NCI-H1417 (cell line): Measurements from ENCODE around the gene ANKRD13A.
"Not testable (repeated sequence)": the region's sequence is repeated elsewhere in the genome, so short reads cannot be mapped to it uniquely, and the experiment has no call there.

Experiments used
- DNase-seq, 3 experiments: peaks; one replicate each; lab custom pipeline; 2025; lab: John Stamatoyannopoulos, UW

The ANKRD13A gene

GRCh38 chr12:110007881-110008280 lies 8.7 kb downstream of the ANKRD13A start:
- no peak for DNase-seq

- DNase-seq: not testable (repeated sequence)
Measured at GRCh38 chr12:110008681-110009398, 9.6 kb downstream of the ANKRD13A start.

GRCh38 chr12:110010853-110011723 lies 11.9 kb downstream of the ANKRD13A start:
- DNase-seq: no peak

GRCh38 chr12:110012137-110012536 lies 12.9 kb downstream of the ANKRD13A start:
- no peak for DNase-seq

- DNase-seq: no peak
Measured at GRCh38 chr12:110012659-110013058, 13.4 kb downstream of the ANKRD13A start.

GRCh38 chr12:110015132-110015531 lies 15.9 kb downstream of the ANKRD13A start:
- DNase-seq: no peak

GRCh38 chr12:110020956-110021355 lies 21.7 kb downstream of the ANKRD13A start:
- DNase-seq: no peak

GRCh38 chr12:110023059-110023980 lies 24.1 kb downstream of the ANKRD13A start:
- peak in 2 of 3 experiments; percentile 25 to 66 for DNase-seq

- DNase-seq: no peak
Measured at GRCh38 chr12:110024051-110024450, 24.8 kb downstream of the ANKRD13A start.

- DNase-seq: no peak
Measured at GRCh38 chr12:110028323-110028722, 29.1 kb downstream of the ANKRD13A start.

GRCh38 chr12:110029290-110029815 lies 30.1 kb downstream of the ANKRD13A start:
- no peak for DNase-seq

- no peak for DNase-seq
Measured at GRCh38 chr12:110033888-110034287, 34.7 kb downstream of the ANKRD13A start.

GRCh38 chr12:110035534-110036104 lies 36.4 kb downstream of the ANKRD13A start:
- no peak for DNase-seq

- no peak for DNase-seq
Measured at GRCh38 chr12:110037315-110037714, 38.1 kb downstream of the ANKRD13A start.

GRCh38 chr12:110038741-110039084 lies 39.5 kb downstream of the ANKRD13A start:
- DNase-seq: no peak

GRCh38 chr12:110039085-110039807 lies 40.0 kb downstream of the ANKRD13A start:
- DNase-seq: peak in 1 of 3 experiments; percentile 28

GRCh38 chr12:110042264-110042663 lies 43.0 kb downstream of the ANKRD13A start:
- peak; percentile 28 to 82 (median 81) for DNase-seq

GRCh38 chr12:110046451-110047187 lies 47.4 kb downstream of the ANKRD13A start:
- DNase-seq: no peak

GRCh38 chr12:110047297-110047940 lies 48.2 kb downstream of the ANKRD13A start:
- peak in 1 of 3 experiments; percentile 39 for DNase-seq
